Stimulated activated CD4-positive, alpha-beta T cell treated with anti-CD3 and anti-CD28 coated beads, Interleukin-15, amount 100 ng/mL, for 24 hours (primary cell): Measurements from ENCODE around the gene PSMD13.

ENCODE experiments used
- DNase-seq: peaks from one replicate; pipeline ENCODE4 v3.0.0-alpha.2; 2020

Gene PSMD13

GRCh38 chr11:252666-253065 is 15.9 kb downstream of the PSMD13 start:
- no peak for DNase-seq

GRCh38 chr11:253160-253885 is 16.5 kb downstream of the PSMD13 start:
- DNase-seq, result no peak

- no peak for DNase-seq
Measured at GRCh38 chr11:253886-254270, 17.1 kb downstream of the PSMD13 start.

- no peak for DNase-seq
Measured at GRCh38 chr11:255176-255575, 18.4 kb downstream of the PSMD13 start.

- DNase-seq, result no peak
Measured at GRCh38 chr11:255816-256215, 19.0 kb downstream of the PSMD13 start.

GRCh38 chr11:256952-257737 is 20.4 kb downstream of the PSMD13 start:
- DNase-seq, result no peak

- DNase-seq, result no peak
Measured at GRCh38 chr11:257766-258493, 21.2 kb downstream of the PSMD13 start.

GRCh38 chr11:259413-259812 is 22.6 kb downstream of the PSMD13 start:
- DNase-seq, result no peak

GRCh38 chr11:261624-262023 is 24.8 kb downstream of the PSMD13 start:
- no peak for DNase-seq

- peak; percentile 38 for DNase-seq
Measured at GRCh38 chr11:266676-267439, 30.1 kb downstream of the PSMD13 start.

GRCh38 chr11:267491-267994 is 30.8 kb downstream of the PSMD13 start:
- peak; percentile 69 for DNase-seq

GRCh38 chr11:268716-269145 is 32.0 kb downstream of the PSMD13 start:
- peak; percentile 46 for DNase-seq

- peak; percentile 57 for DNase-seq
Measured at GRCh38 chr11:269146-269890, 32.5 kb downstream of the PSMD13 start.

- DNase-seq, result no peak
Measured at GRCh38 chr11:270451-271318, 33.9 kb downstream of the PSMD13 start.

- no peak for DNase-seq
Measured at GRCh38 chr11:271319-271715, 34.5 kb downstream of the PSMD13 start.

GRCh38 chr11:272195-272930 is 35.6 kb downstream of the PSMD13 start:
- no peak for DNase-seq

GRCh38 chr11:272931-273198 is 36.1 kb downstream of the PSMD13 start:
- DNase-seq, result no peak

GRCh38 chr11:276219-276618 is 39.4 kb downstream of the PSMD13 start:
- no peak for DNase-seq

GRCh38 chr11:278001-278951 is 41.5 kb downstream of the PSMD13 start, which contains the start of gene NLRP6:
Gene NLRP6 (plus strand): TSS chr11:278407. CDS start chr11:278570, 163 bp downstream.
- no peak for DNase-seq
